Astrocyte (in vitro differentiated cells and primary cell): ENCODE data around the gene ZNF331. TPM values are rescaled to one million over a fixed set of nuclear protein-coding genes. Genes with fewer than 3 reads are reported as not detected.

Source experiments
- DNase-seq: peaks from one replicate; pipeline ENCODE4 v3.0.0-alpha.2; 2010; ENCODE audit warnings: low read depth
- FAIRE-seq: peaks from 2 replicates; lab custom pipeline; 2011; peaks lifted over from hg19 to GRCh38; lab: Jason Lieb, UNC
- H2AFZ ChIP-seq: 2 replicates; pipeline ENCODE4 v1.6.0; 2012; ENCODE audit warnings: low read depth, low read length, inconsistent platforms
- H3K27ac ChIP-seq: 2 replicates; pipeline ENCODE4 v1.5.1; 2011; ENCODE audit warnings: low read depth, low read length, inconsistent platforms
- H3K27me3 ChIP-seq: 2 replicates; pipeline ENCODE4 v1.6.0; 2011; ENCODE audit warnings: low read length, inconsistent platforms; ENCODE audit not compliant: insufficient read depth
- H3K36me3 ChIP-seq: 2 replicates; pipeline ENCODE4 v1.5.1; 2011; ENCODE audit warnings: low read length, inconsistent platforms; ENCODE audit not compliant: insufficient read depth
- H3K4me1 ChIP-seq: 2 replicates; pipeline ENCODE4 v1.5.1; 2011; ENCODE audit warnings: low read length, inconsistent platforms; ENCODE audit not compliant: insufficient read depth
- H3K4me2 ChIP-seq: 2 replicates; pipeline ENCODE4 v1.6.0; 2012; ENCODE audit warnings: low read length, inconsistent platforms
- H3K4me3 ChIP-seq: 2 replicates; pipeline ENCODE4 v1.5.1; 2011; ENCODE audit warnings: low read depth, mild to moderate bottlenecking, low read length, inconsistent platforms; ENCODE audit not compliant: insufficient read depth
- H3K79me2 ChIP-seq: 2 replicates; pipeline ENCODE4 v1.6.0; 2012; ENCODE audit warnings: mild to moderate bottlenecking, low read length, inconsistent platforms; ENCODE audit not compliant: insufficient read depth
- H3K9ac ChIP-seq: 2 replicates; pipeline ENCODE4 v1.6.0; 2012; ENCODE audit warnings: mild to moderate bottlenecking, low read length, inconsistent platforms
- H3K9me3 ChIP-seq: 2 replicates; pipeline ENCODE4 v1.5.1; 2012; ENCODE audit warnings: low read depth, mild to moderate bottlenecking, low read length, inconsistent platforms; ENCODE audit not compliant: insufficient read depth
- H4K20me1 ChIP-seq: 2 replicates; pipeline ENCODE4 v1.6.0; 2012; ENCODE audit warnings: low read length, inconsistent platforms; ENCODE audit not compliant: insufficient read depth
- H3K27ac Mint-ChIP-seq: one replicate; pipeline ENCODE4 v1.8.0; 2021; ENCODE audit warnings: mild to moderate bottlenecking, mixed read lengths; ENCODE audit not compliant: unreplicated experiment
- H3K27me3 Mint-ChIP-seq: one replicate; pipeline ENCODE4 v1.8.0; 2021; ENCODE audit warnings: low read depth, mixed read lengths; ENCODE audit not compliant: unreplicated experiment
- H3K36me3 Mint-ChIP-seq: one replicate; pipeline ENCODE4 v1.8.0; 2021; ENCODE audit warnings: low read depth, mixed read lengths; ENCODE audit not compliant: unreplicated experiment
- H3K4me1 Mint-ChIP-seq: one replicate; pipeline ENCODE4 v1.8.0; 2021; ENCODE audit warnings: low read depth, mixed read lengths; ENCODE audit not compliant: unreplicated experiment
- H3K4me3 Mint-ChIP-seq: one replicate; pipeline ENCODE4 v1.8.0; 2021; ENCODE audit warnings: mild to moderate bottlenecking, moderate library complexity, mixed read lengths; ENCODE audit not compliant: unreplicated experiment
- H3K9me3 Mint-ChIP-seq: one replicate; pipeline ENCODE4 v1.8.0; 2021; ENCODE audit warnings: mild to moderate bottlenecking, mixed read lengths; ENCODE audit not compliant: unreplicated experiment
- CTCF ChIP-seq: IDR thresholded peaks from 2 replicates; pipeline ENCODE4 v1.5.1; 2011; ENCODE audit warnings: low read depth, mild to moderate bottlenecking, inconsistent platforms, low read length, moderate library complexity; ENCODE audit not compliant: insufficient read depth
- EZH2 ChIP-seq: IDR thresholded peaks from 2 replicates; pipeline ENCODE4 v1.6.1; 2012; ENCODE audit warnings: mild to moderate bottlenecking, low read length, inconsistent platforms; ENCODE audit not compliant: insufficient read depth
- total RNA-seq: library from RNA; stranded (reverse); gene quantifications from 2 replicates; pipeline ENCODE4 v1.2.1, GENCODE V29; 2021

Gene ZNF331
- total RNA-seq, 1 donor from 2014 or later = 4.8 TPM

- Mint-ChIP-seq H3K9me3 (no peaks in the 10 kb centered on the region), H3K36me3 (peaks cover 2% of the 10 kb centered on the region), H3K27ac (peak overlapping the region; percentile 34), H3K27me3 (no peaks in the 10 kb centered on the region), H3K4me3 (no peak overlapping the region), H3K4me1 (no peaks in the 10 kb centered on the region)
- Histone ChIP-seq H3K36me3 (no peaks in the 10 kb centered on the region), H3K27ac (no peak overlapping the region), H3K4me2 (peak overlapping the region; percentile 84), H3K9me3 (no peaks in the 10 kb centered on the region), H3K4me3 (no peak overlapping the region), H3K4me1 (no peaks in the 10 kb centered on the region), H3K79me2 (peaks cover 15% of the 10 kb centered on the region), H2AFZ (no peak overlapping the region), H4K20me1 (no peaks in the 10 kb centered on the region), H3K27me3 (no peaks in the 10 kb centered on the region), H3K9ac (no peak overlapping the region)
- FAIRE-seq (no peak), DNase-seq (no peak)
- TF ChIP-seq CTCF (no peak), EZH2 (no peak)
Measured at GRCh38 chr19:53553156-53553555, 15.2 kb downstream of the ZNF331 start.

- Histone ChIP-seq H4K20me1 (no peaks in the 10 kb centered on the region), H3K9me3 (no peaks in the 10 kb centered on the region), H3K36me3 (no peaks in the 10 kb centered on the region), H2AFZ (peak overlapping the region; percentile 92), H3K27me3 (no peaks in the 10 kb centered on the region), H3K4me2 (peak overlapping the region; percentile 84), H3K9ac (peak overlapping the region; percentile 85), H3K79me2 (peaks cover 15% of the 10 kb centered on the region), H3K4me1 (no peaks in the 10 kb centered on the region), H3K27ac (peak overlapping the region; percentile 76), H3K4me3 (peak overlapping the region; percentile 75)
- peak; percentile 85 for DNase-seq
- TF ChIP-seq CTCF = no peak
- TF ChIP-seq EZH2 = no peak
- H3K4me3 Mint-ChIP-seq = peak overlapping the region; percentile 82
- peak overlapping the region; percentile 77 for H3K27ac Mint-ChIP-seq
- no peaks in the 10 kb centered on the region for H3K9me3 Mint-ChIP-seq
- no peak for FAIRE-seq
- peaks cover 6% of the 10 kb centered on the region for H3K36me3 Mint-ChIP-seq
- no peaks in the 10 kb centered on the region for H3K4me1 Mint-ChIP-seq
- no peaks in the 10 kb centered on the region for H3K27me3 Mint-ChIP-seq
Measured at GRCh38 chr19:53553865-53554791, 16.2 kb downstream of the ZNF331 start.

- peak overlapping the region; percentile 84 for H3K4me2 ChIP-seq
- H3K4me3 ChIP-seq = peak overlapping the region; percentile 75
Measured at GRCh38 chr19:53554804-53555203, 16.9 kb downstream of the ZNF331 start.

More at GRCh38 chr19:53554804-53555203, 16.9 kb downstream of the ZNF331 start:
- H3K27ac Mint-ChIP-seq = no peak overlapping the region
- no peaks in the 10 kb centered on the region for H3K27me3 ChIP-seq
- no peak for DNase-seq
- H3K79me2 ChIP-seq = peaks cover 14% of the 10 kb centered on the region
- H3K36me3 Mint-ChIP-seq = peaks cover 7% of the 10 kb centered on the region
- no peaks in the 10 kb centered on the region for H3K9me3 ChIP-seq
- no peak for TF ChIP-seq CTCF
- no peak for TF ChIP-seq EZH2
- no peak for FAIRE-seq
- H3K4me1 Mint-ChIP-seq = no peaks in the 10 kb centered on the region
- H4K20me1 ChIP-seq = no peaks in the 10 kb centered on the region
- H3K27me3 Mint-ChIP-seq = no peaks in the 10 kb centered on the region
- no peaks in the 10 kb centered on the region for H3K4me1 ChIP-seq
- peak overlapping the region; percentile 76 for H3K27ac ChIP-seq
- H3K36me3 ChIP-seq = peaks cover 1% of the 10 kb centered on the region
- no peaks in the 10 kb centered on the region for H3K9me3 Mint-ChIP-seq
- H2AFZ ChIP-seq = peak overlapping the region; percentile 92
- H3K9ac ChIP-seq = peak overlapping the region; percentile 85
- peak overlapping the region; percentile 82 for H3K4me3 Mint-ChIP-seq
